Keratinocyte (primary cell): ENCODE measurements around the gene RHOBTB3. TPM values are rescaled to one million over a fixed set of nuclear protein-coding genes. Genes with fewer than 3 reads are reported as not detected.

Source experiments
- DNase-seq: peaks from one replicate; pipeline ENCODE4 v3.0.0-alpha.2; 2011; ENCODE audit warnings: low read depth, missing footprints, low spot score
- FAIRE-seq: peaks from 2 replicates; lab custom pipeline; 2011; peaks lifted over from hg19 to GRCh38; lab: Jason Lieb, UNC
- H2AFZ ChIP-seq: 2 replicates; pipeline ENCODE4 v1.6.0; 2012; ENCODE audit warnings: low read length, control low read depth, inconsistent platforms; ENCODE audit not compliant: control insufficient read depth
- H3K27ac ChIP-seq: 2 replicates; pipeline ENCODE4 v1.5.1; 2011; ENCODE audit warnings: low read length; ENCODE audit not compliant: control insufficient read depth, insufficient read depth
- H3K27me3 ChIP-seq: 3 replicates; pipeline ENCODE4 v1.6.0; 2011; ENCODE audit warnings: low read length; ENCODE audit not compliant: control insufficient read depth, insufficient read depth; ENCODE audit errors: extremely low read depth
- H3K36me3 ChIP-seq, 2 experiments: 2 replicates in 1 of 2; 3 replicates in 1 of 2; pipeline ENCODE4 v1.5.1; 2011; ENCODE audit warnings: low read length in 2 of 2, mild to moderate bottlenecking in 1 of 2; ENCODE audit not compliant: control insufficient read depth in 2 of 2, insufficient read depth in 2 of 2; ENCODE audit errors: extremely low read depth in 1 of 2
- H3K4me1 ChIP-seq: 3 replicates; pipeline ENCODE4 v1.5.1; 2011; ENCODE audit warnings: low read length; ENCODE audit not compliant: control insufficient read depth, insufficient read depth; ENCODE audit errors: extremely low read depth
- H3K4me2 ChIP-seq: 3 replicates; pipeline ENCODE4 v1.6.0; 2011; ENCODE audit warnings: low read depth, low read length; ENCODE audit not compliant: control insufficient read depth, insufficient read depth; ENCODE audit errors: extremely low read depth
- H3K4me3 ChIP-seq, 3 experiments: fragments of 200-600 bp in 1 of 3; sonication (generic) in 1 of 3; 2 replicates in 2 of 3; 3 replicates in 1 of 3; pipeline ENCODE4 v1.5.1; 2011 to 2016; ENCODE audit warnings: low read length in 3 of 3, mild to moderate bottlenecking in 3 of 3, control low read depth in 2 of 3, inconsistent platforms in 1 of 3, low read depth in 1 of 3, mixed read lengths in 1 of 3, mixed run types in 1 of 3, moderate library complexity in 1 of 3; ENCODE audit not compliant: control insufficient read depth in 2 of 3, insufficient read depth in 2 of 3; ENCODE audit errors: extremely low read depth in 1 of 3
- H3K79me2 ChIP-seq: 2 replicates; pipeline ENCODE4 v1.6.0; 2012; ENCODE audit warnings: low read length; ENCODE audit not compliant: control insufficient read depth, insufficient read depth
- H3K9ac ChIP-seq: 3 replicates; pipeline ENCODE4 v1.6.0; 2011; ENCODE audit warnings: low read length; ENCODE audit not compliant: control insufficient read depth, insufficient read depth; ENCODE audit errors: extremely low read depth
- H3K9me1 ChIP-seq: 3 replicates; pipeline ENCODE4 v1.6.0; 2011; ENCODE audit warnings: low read length; ENCODE audit not compliant: control insufficient read depth, insufficient read depth; ENCODE audit errors: extremely low read depth
- H3K9me3 ChIP-seq: 2 replicates; pipeline ENCODE4 v1.5.1; 2012; ENCODE audit warnings: low read depth, low read length; ENCODE audit not compliant: control insufficient read depth
- H4K20me1 ChIP-seq: 3 replicates; pipeline ENCODE4 v1.6.0; 2011; ENCODE audit warnings: low read length; ENCODE audit not compliant: control insufficient read depth, insufficient read depth; ENCODE audit errors: extremely low read depth
- EZH2 ChIP-seq: IDR thresholded peaks from one replicate; pipeline ENCODE4 v1.6.1; 2012; ENCODE audit warnings: inconsistent platforms, mild to moderate bottlenecking, low read length, moderate library complexity
- dilution Hi-C: fragments of 300-500 bp; cut with MboI; formaldehyde crosslinking; loops from one replicate; pipeline ENCODE4 v1.7.0; 2020; ENCODE audit warnings: low sequenced_read_pairs; ENCODE audit not compliant: extremely low pct_ligation_motif_present
- polyA plus RNA-seq, 5 experiments: library from polyadenylated mRNA; depleted of rRNA in 3 of 5; stranded (reverse) in 3 of 5; stranded (forward) in 1 of 5; unstranded in 1 of 5; fragments of >200 nt; gene quantifications; 1 replicate in 1 of 5; 2 replicates in 3 of 5; 3 replicates in 1 of 5; pipeline versions ENCODE4 v1.2.1 to v1.2.3, GENCODE V29; 2011 to 2012; ENCODE audit warnings: missing spikeins in 2 of 5, low read depth in 1 of 5, low replicate concordance in 1 of 5
- TF ChIP-seq, protein P1 (sequence below), 3 experiments: IDR thresholded peaks in 1 of 3; conservative IDR thresholded peaks in 1 of 3; optimal IDR thresholded peaks in 1 of 3; 2 replicates in 2 of 3; 3 replicates in 1 of 3; pipeline versions ENCODE3 to v1.5.1; 2011; ENCODE audit warnings: low read length in 3 of 3, mild to moderate bottlenecking in 3 of 3, moderate library complexity in 2 of 3, control low read depth in 1 of 3, inconsistent platforms in 1 of 3; ENCODE audit not compliant: insufficient read depth in 2 of 3; ENCODE audit errors: extremely low read depth in 1 of 3

RHOBTB3 gene
- polyA plus RNA-seq, 1 donor (not counting 4 experiments of a cell fraction or from before 2014, with no cell fraction given): 4.7 TPM

DNA sequence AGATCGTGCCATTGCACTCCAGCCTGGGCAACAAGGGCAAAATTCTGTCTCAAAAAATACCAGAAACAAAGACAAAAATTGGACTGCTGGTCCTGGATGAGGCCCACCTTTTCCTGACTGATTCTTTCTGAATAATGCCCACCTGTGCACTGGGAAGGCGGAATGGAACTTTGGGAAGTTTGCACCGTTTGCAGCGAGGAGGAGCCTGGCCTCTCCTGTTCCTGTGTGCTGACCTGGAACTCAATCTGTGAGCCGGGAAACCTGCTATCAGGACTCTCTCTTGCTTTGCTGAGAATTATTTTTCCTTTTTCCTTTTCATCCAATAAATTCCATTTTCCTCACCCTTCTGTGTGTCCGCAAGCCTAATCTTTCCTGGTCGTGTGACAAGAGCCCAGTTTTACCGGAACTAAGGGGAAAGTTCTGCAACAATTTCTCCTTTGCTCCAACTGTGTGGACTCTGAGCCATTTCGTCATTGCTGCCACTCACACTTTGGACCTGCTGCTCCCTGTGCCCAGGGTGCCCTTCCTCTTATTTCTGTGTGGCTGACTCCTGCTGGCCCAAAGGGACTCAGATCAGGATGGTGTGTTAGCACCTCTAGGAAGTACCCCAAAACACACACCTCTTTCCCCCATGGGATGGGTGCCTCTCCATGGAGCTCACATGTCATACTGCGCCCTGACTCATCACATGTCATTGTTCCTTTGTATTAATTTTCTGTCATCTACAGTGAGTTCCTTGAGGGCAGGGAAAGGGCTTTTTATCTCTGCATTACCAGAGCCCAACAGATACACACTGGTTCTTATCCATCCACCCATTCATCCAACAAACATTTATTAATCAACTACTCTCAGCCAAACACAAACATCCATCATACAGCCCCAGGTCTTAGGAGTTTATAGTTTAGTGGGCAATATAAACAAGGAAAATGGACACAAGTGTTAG lies 96.1 kb downstream of the RHOBTB3 start:
- TF ChIP-seq, protein P1, sequence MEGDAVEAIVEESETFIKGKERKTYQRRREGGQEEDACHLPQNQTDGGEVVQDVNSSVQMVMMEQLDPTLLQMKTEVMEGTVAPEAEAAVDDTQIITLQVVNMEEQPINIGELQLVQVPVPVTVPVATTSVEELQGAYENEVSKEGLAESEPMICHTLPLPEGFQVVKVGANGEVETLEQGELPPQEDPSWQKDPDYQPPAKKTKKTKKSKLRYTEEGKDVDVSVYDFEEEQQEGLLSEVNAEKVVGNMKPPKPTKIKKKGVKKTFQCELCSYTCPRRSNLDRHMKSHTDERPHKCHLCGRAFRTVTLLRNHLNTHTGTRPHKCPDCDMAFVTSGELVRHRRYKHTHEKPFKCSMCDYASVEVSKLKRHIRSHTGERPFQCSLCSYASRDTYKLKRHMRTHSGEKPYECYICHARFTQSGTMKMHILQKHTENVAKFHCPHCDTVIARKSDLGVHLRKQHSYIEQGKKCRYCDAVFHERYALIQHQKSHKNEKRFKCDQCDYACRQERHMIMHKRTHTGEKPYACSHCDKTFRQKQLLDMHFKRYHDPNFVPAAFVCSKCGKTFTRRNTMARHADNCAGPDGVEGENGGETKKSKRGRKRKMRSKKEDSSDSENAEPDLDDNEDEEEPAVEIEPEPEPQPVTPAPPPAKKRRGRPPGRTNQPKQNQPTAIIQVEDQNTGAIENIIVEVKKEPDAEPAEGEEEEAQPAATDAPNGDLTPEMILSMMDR (optimal IDR thresholded peaks at IDR 0.05 in 1 of 3, IDR thresholded peaks at IDR 0.05 in 1 of 3, conservative IDR thresholded peaks at IDR 0.05 in 1 of 3; ENCODE audit: extremely low read depth in 1 of 3, insufficient read depth in 2 of 3, low read length in 3 of 3): no peak
- no peak for TF ChIP-seq EZH2

DNA sequence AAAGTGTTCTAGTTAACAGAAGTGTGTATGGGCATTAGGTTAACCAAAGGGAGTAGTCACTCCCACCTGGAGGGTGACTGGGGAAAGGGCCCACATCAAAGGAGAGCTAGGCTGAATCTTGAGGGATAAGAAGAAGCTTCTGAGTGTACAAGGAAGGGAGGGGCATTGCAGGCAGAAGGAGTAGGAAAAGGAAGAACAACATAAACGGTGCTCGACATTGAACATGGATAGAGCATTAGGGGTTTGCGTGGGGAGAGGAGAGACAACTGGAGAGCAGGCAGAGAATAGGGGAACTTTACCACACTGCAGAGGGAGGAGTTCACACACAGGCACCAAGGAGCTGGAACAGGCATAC lies 96.7 kb downstream of the RHOBTB3 start:
- no peaks in the 10 kb centered on the region for H3K36me3 ChIP-seq
- H3K4me1 ChIP-seq: peaks cover 14% of the 10 kb centered on the region
- H3K9me3 ChIP-seq: no peaks in the 10 kb centered on the region
- no peaks in the 10 kb centered on the region for H4K20me1 ChIP-seq
- dilution Hi-C loops: no loop called here
- no peaks in the 10 kb centered on the region for H3K27me3 ChIP-seq
- H3K4me3 ChIP-seq: no peak overlapping the region
- no peak overlapping the region for H2AFZ ChIP-seq
- no peak for TF ChIP-seq EZH2
- TF ChIP-seq, protein P1 (optimal IDR thresholded peaks at IDR 0.05 in 1 of 3, IDR thresholded peaks at IDR 0.05 in 1 of 3, conservative IDR thresholded peaks at IDR 0.05 in 1 of 3; ENCODE audit: extremely low read depth in 1 of 3, insufficient read depth in 2 of 3, low read length in 3 of 3): no peak
- no peak overlapping the region for H3K4me2 ChIP-seq
- H3K9me1 ChIP-seq: no peaks in the 10 kb centered on the region
- DNase-seq: no peak
- H3K27ac ChIP-seq: no peak overlapping the region
- no peaks in the 10 kb centered on the region for H3K79me2 ChIP-seq
- no peak overlapping the region for H3K9ac ChIP-seq
- no peak for FAIRE-seq

More for the DNA sequence above, 96.1 kb downstream of the RHOBTB3 start:
- no peak overlapping the region for H3K4me3 ChIP-seq
- no peak overlapping the region for H3K4me2 ChIP-seq
- H3K9me3 ChIP-seq: no peaks in the 10 kb centered on the region
- H3K27me3 ChIP-seq: no peaks in the 10 kb centered on the region
- no peak overlapping the region for H3K9ac ChIP-seq
- dilution Hi-C loops: no loop called here
- no peaks in the 10 kb centered on the region for H4K20me1 ChIP-seq
- DNase-seq (no peak), FAIRE-seq (no peak)
- H3K79me2 ChIP-seq: no peaks in the 10 kb centered on the region
- no peak overlapping the region for H3K27ac ChIP-seq
- peaks cover 15% of the 10 kb centered on the region for H3K4me1 ChIP-seq
- H3K36me3 ChIP-seq: no peaks in the 10 kb centered on the region
- H3K9me1 ChIP-seq: no peaks in the 10 kb centered on the region
- no peak overlapping the region for H2AFZ ChIP-seq
